Tibial nerve (tissue), 4 donors: Measurements from ENCODE around the gene KLK8. TPM values are rescaled to one million over a fixed set of nuclear protein-coding genes. Genes with fewer than 3 reads are reported as not detected.

Source experiments
- DNase-seq, 2 donors: peaks; one replicate each; pipeline ENCODE4 v3.0.0-alpha.2; 2019; ENCODE audit warnings: low spot score in 2 of 2
- H3K27ac ChIP-seq, 4 donors: fragments of 200-600 bp; sonication (generic) in 3 of 4; one replicate each; pipeline ENCODE4 v1.5.1; 2017 to 2019; ENCODE audit warnings: mild to moderate bottlenecking in 1 of 4
- H3K27me3 ChIP-seq, 2 donors: fragments of 200-600 bp; sonication (generic) in 1 of 2; one replicate each; pipeline versions ENCODE4 v1.5.1 to v1.6.0; 2017 to 2019
- H3K36me3 ChIP-seq, 3 donors: fragments of 200-600 bp; sonication (generic); one replicate each; pipeline ENCODE4 v1.5.1; 2018 to 2019
- H3K4me1 ChIP-seq, 4 donors: fragments of 200-600 bp; sonication (generic) in 3 of 4; one replicate each; pipeline ENCODE4 v1.5.1; 2017 to 2019
- H3K4me3 ChIP-seq, 4 donors: fragments of 200-600 bp; sonication (generic) in 3 of 4; one replicate each; pipeline ENCODE4 v1.5.1; 2017 to 2019; ENCODE audit warnings: mild to moderate bottlenecking in 1 of 4, moderate library complexity in 1 of 4
- H3K9me3 ChIP-seq, 4 donors: fragments of 200-600 bp; sonication (generic) in 3 of 4; one replicate each; pipeline ENCODE4 v1.5.1; 2017 to 2019
- CTCF ChIP-seq, 5 experiments: fragments of 200-600 bp in 3 of 5; fragments of 450-650 bp in 2 of 5; sonication (generic) in 3 of 5; IDR thresholded peaks; one replicate each; pipeline ENCODE4 v1.5.1; 2016 to 2019; ENCODE audit warnings: antibody characterized with exemption in 5 of 5, mild to moderate bottlenecking in 3 of 5, moderate library complexity in 2 of 5
- EP300 ChIP-seq, 2 donors: sonication (generic); formaldehyde crosslinking; IDR thresholded peaks; one replicate each; pipeline ENCODE4 v1.6.1; 2017; ENCODE audit warnings: antibody characterized with exemption in 2 of 2, mild to moderate bottlenecking in 1 of 2
- POLR2A ChIP-seq, 2 donors: fragments of 450-650 bp; IDR thresholded peaks; one replicate each; pipeline ENCODE4 v1.6.1; 2017; ENCODE audit warnings: antibody characterized with exemption in 2 of 2, mild to moderate bottlenecking in 2 of 2, moderate library complexity in 2 of 2
- WGBS, 2 donors: methylation state at CpG; one replicate each; pipeline ENCODE4 v1.1.5; 2018; 5-methylcytosine and 5-hydroxymethylcytosine counted together
- total RNA-seq, 4 donors: library from RNA; depleted of rRNA; stranded (reverse); fragments of >200 nt; gene quantifications; one replicate each; pipeline ENCODE4 v1.1.0, GENCODE V29; 2016

KLK8 gene
- total RNA-seq, 4 donors from 2014 or later: 1.6 to 2.2 (median 1.9) TPM; not detected in 1

DNA sequence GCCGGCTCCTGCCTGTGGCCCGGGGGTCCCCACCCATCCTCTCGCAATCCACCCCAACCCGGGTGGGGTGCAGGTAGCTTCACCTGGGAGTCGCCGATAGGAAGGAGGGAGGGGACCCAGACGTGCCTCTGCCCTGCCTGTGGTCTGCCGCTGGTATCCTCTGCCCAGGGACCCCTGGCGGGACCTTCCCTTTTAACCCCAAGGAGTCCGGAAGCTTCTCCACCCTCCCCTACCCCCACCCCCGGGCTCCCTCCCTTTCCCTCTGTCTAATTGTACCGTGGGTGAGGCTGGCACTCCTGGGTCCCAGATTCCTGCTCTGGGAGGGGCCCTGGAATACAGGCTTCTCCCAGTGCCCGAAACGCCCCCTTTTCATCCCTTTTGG, 18.1 kb upstream of the KLK8 start, which contains the start of gene KLK10:
KLK10 (minus strand) TSS at position 166 of the 382 bp plus-strand sequence. CDS start 579 bp downstream, outside the sequence.
- peaks cover 0 to 5% (median 0%) of the 10 kb centered on the region in 4 donors for H3K9me3 ChIP-seq
- H3K4me1 ChIP-seq: peaks cover 0 to 35% (median 1%) of the 10 kb centered on the region in 4 donors
- peaks cover 0 to 78% of the 10 kb centered on the region in 2 donors for H3K27me3 ChIP-seq
- H3K4me3 ChIP-seq: peak within 1 kb of the TSS in 2 of 4 donors; percentile 23 to 41
- TF ChIP-seq CTCF (IDR thresholded peaks at IDR 0.05) (no peak), EP300 (IDR thresholded peaks at IDR 0.05) (no peak), POLR2A (IDR thresholded peaks at IDR 0.05) (no peak)
- WGBS, 2 donors: 2 to 8% methylated on average over 12 to 13 of the region's 14 CpGs
- no peaks in the 10 kb centered on the region for H3K36me3 ChIP-seq
- DNase-seq: no peak
- H3K27ac ChIP-seq: peak within 1 kb of the TSS in 1 of 4 donors; percentile 9

GRCh38 chr19:51018745-51019543, 17.5 kb upstream of the KLK8 start:
- peak overlapping the region in 2 of 4 donors; percentile 23 to 41 for H3K4me3 ChIP-seq
- no peak for DNase-seq

GRCh38 chr19:51016798-51017683, 15.6 kb upstream of the KLK8 start:
- peak overlapping the region in 1 of 4 donors; percentile 37 for H3K4me3 ChIP-seq
- WGBS, 2 donors: 1 to 2% methylated on average over 61 to 68 of the region's 68 CpGs
- no peak for TF ChIP-seq EP300 (IDR thresholded peaks at IDR 0.05)
- TF ChIP-seq CTCF (IDR thresholded peaks at IDR 0.05): peak; percentile 31 to 66 (median 59)

More at GRCh38 chr19:51018745-51019543, 17.5 kb upstream of the KLK8 start:
- Histone ChIP-seq H3K9me3 (peaks cover 0 to 5% (median 0%) of the 10 kb centered on the region in 4 donors), H3K27ac (peak overlapping the region in 1 of 4 donors; percentile 9), H3K36me3 (no peaks in the 10 kb centered on the region), H3K27me3 (peaks cover 0 to 78% of the 10 kb centered on the region in 2 donors), H3K4me1 (peaks cover 0 to 35% (median 1%) of the 10 kb centered on the region in 4 donors)
- TF ChIP-seq EP300 (IDR thresholded peaks at IDR 0.05) (no peak), CTCF (IDR thresholded peaks at IDR 0.05) (no peak), POLR2A (IDR thresholded peaks at IDR 0.05) (no peak)
- WGBS, 2 donors: 1% methylated on average over 38 to 54 of the region's 68 CpGs

DNA sequence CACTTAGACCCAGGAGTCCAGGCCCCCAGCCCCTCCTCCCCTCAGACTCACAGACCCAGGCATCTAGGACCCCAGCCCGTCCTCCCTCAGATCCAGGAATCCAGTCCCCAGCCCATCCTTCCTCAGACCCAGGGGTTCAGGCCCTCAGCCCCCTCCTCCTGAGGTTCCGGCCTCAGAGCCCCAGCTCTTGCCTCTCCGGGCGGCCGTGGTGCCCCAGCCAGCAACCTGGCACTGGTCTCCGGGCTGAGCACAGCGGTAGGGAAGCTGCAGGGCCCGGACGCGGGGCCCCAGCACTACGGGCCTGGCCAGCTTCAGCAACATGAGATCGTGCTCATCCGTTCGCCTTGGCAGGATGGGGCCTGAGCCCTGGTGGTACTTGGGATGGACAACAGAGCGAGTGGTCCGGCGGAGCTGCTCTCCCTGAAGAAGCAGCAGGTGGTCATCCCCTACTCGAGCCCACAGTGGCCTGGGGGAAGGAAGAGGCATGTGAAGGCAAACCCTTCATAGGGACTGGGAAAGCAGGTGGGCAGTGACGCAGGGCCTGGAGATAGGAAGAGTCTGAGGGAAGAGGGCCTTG, 14.4 kb upstream of the KLK8 start:
- peaks cover 0 to 68% of the 10 kb centered on the region in 2 donors for H3K27me3 ChIP-seq
- H3K27ac ChIP-seq: no peak overlapping the region
- H3K4me3 ChIP-seq: no peak overlapping the region
- WGBS, 2 donors: 88 to 94% methylated on average over 18 to 19 of the region's 19 CpGs
- TF ChIP-seq EP300 (IDR thresholded peaks at IDR 0.05): no peak
- TF ChIP-seq POLR2A (IDR thresholded peaks at IDR 0.05): no peak
- no peak for TF ChIP-seq CTCF (IDR thresholded peaks at IDR 0.05)
- no peak for DNase-seq
- no peaks in the 10 kb centered on the region for H3K36me3 ChIP-seq
- H3K9me3 ChIP-seq: peaks cover 0 to 5% (median 0%) of the 10 kb centered on the region in 4 donors
- H3K4me1 ChIP-seq: peaks cover 0 to 31% (median 1%) of the 10 kb centered on the region in 4 donors

More at GRCh38 chr19:51016798-51017683, 15.6 kb upstream of the KLK8 start:
- Histone ChIP-seq H3K4me1 (peaks cover 0 to 35% (median 1%) of the 10 kb centered on the region in 4 donors), H3K36me3 (no peaks in the 10 kb centered on the region), H3K27me3 (peaks cover 0 to 68% of the 10 kb centered on the region in 2 donors), H3K9me3 (peaks cover 0 to 5% (median 0%) of the 10 kb centered on the region in 4 donors), H3K27ac (no peak overlapping the region)
- DNase-seq: peak; percentile 9 to 21
